ENCODE data around the gene SF3A1. TPM values are rescaled to one million over a fixed set of nuclear protein-coding genes. Genes with fewer than 3 reads are reported as not detected.

Gene SF3A1
- total and polyA plus RNA-seq, 9 of the 15 experiments (the other 6 are each of a cell fraction or from before 2014, with no cell fraction given) = 6.7 to 228 (median 13.0) TPM

GRCh38 chr22:30284172-30284571 lies 72.5 kb downstream of the SF3A1 start (continued):
- TF ChIP-seq RERE (CRISPR knock-in tag; IDR thresholded peaks at IDR 0.05; ENCODE audit: borderline replicate concordance) = no peak
- no peak for TF ChIP-seq C11orf30 (IDR thresholded peaks at IDR 0.05; ENCODE audit: low read depth)
- no peak for TF ChIP-seq ZNF707 (CRISPR knock-in tag; conservative IDR thresholded peaks at IDR 0.05)
- no peak for TF ChIP-seq ZNF311 (CRISPR knock-in tag; IDR thresholded peaks at IDR 0.05)
- peak in 1 of 2 experiments; percentile 31; a peak in 1 of 4 replicates for TF ChIP-seq NRF1 (conservative IDR thresholded peaks at IDR 0.05 in 1 of 2, IDR thresholded peaks at IDR 0.05 in 1 of 2)
- no peak for TF ChIP-seq E2F1 (CRISPR knock-in tag; IDR thresholded peaks at IDR 0.05)
- no peak for TF ChIP-seq CCNT2 (IDR thresholded peaks at IDR 0.05; ENCODE audit: borderline replicate concordance, extremely low read depth, insufficient read length, low read depth, low read length)
- TF ChIP-seq GABPB2 (CRISPR knock-in tag; conservative IDR thresholded peaks at IDR 0.05) = no peak
- no peak for TF ChIP-seq LEF1 (IDR thresholded peaks at IDR 0.05)
- no peak for TF ChIP-seq CBX8 (IDR thresholded peaks at IDR 0.05; ENCODE audit: borderline replicate concordance, extremely low read depth, low read depth, low read length, poor library complexity, severe bottlenecking)
- no peak for TF ChIP-seq NEUROD1 (IDR thresholded peaks at IDR 0.05; ENCODE audit: borderline replicate concordance, low read depth, low read length, partially characterized antibody)
- TF ChIP-seq ETS1 (conservative IDR thresholded peaks at IDR 0.05; ENCODE audit: control insufficient read depth, low read depth, low read length) = no peak
- peak; percentile 52 for TF ChIP-seq TCF3 (CRISPR knock-in tag; IDR thresholded peaks at IDR 0.05)
- TF ChIP-seq EHMT2 (IDR thresholded peaks at IDR 0.05) = no peak
- TF ChIP-seq ARID1B (IDR thresholded peaks at IDR 0.05) = peak; percentile 31; the same call in 1 of the 2 replicates
- no peak for TF ChIP-seq HDGF (IDR thresholded peaks at IDR 0.05)
- no peak for TF ChIP-seq SP2 (IDR thresholded peaks at IDR 0.05; ENCODE audit: extremely low read depth, low read depth, low read length, poor library complexity, severe bottlenecking)
- TF ChIP-seq MCM2 (IDR thresholded peaks at IDR 0.05; ENCODE audit: low read depth) = no peak
- TF ChIP-seq RBFOX2 (IDR thresholded peaks at IDR 0.05; ENCODE audit: low read depth, low read length) = no peak
- no peak for TF ChIP-seq TEAD4 (IDR thresholded peaks at IDR 0.05; ENCODE audit: low read length)
- no peak for TF ChIP-seq TEAD4 (CRISPR knock-in tag; IDR thresholded peaks at IDR 0.05; ENCODE audit: borderline replicate concordance)

Measured in K562 (cell line).